ACC112 (cell line): Measurements from ENCODE around the gene DERL3.
"Not testable (repeated sequence)": the region's sequence is repeated elsewhere in the genome, so short reads cannot be mapped to it uniquely, and the experiment has no call there.

ENCODE experiments used
- H2AFZ ChIP-seq: fragments of 200-600 bp; sonication (generic); one replicate; pipeline ENCODE4 v1.6.0; 2017; ENCODE audit warnings: antibody characterized with exemption, low read length; ENCODE audit not compliant: unreplicated experiment
- H3K27ac ChIP-seq: fragments of 200-600 bp; sonication (generic); 2 replicates; pipeline ENCODE4 v1.5.1; 2014; ENCODE audit warnings: low read depth, mild to moderate bottlenecking, antibody characterized with exemption, low read length, moderate library complexity
- H3K27me3 ChIP-seq: fragments of 200-600 bp; sonication (generic); 2 replicates; pipeline ENCODE4 v1.6.1; 2014; ENCODE audit warnings: mild to moderate bottlenecking, antibody characterized with exemption, low read length, moderate library complexity, mixed read lengths; ENCODE audit not compliant: insufficient read depth
- H3K36me3 ChIP-seq: fragments of 200-600 bp; sonication (generic); 2 replicates; pipeline ENCODE4 v1.6.1; 2016; ENCODE audit warnings: mild to moderate bottlenecking, antibody characterized with exemption, low read length, moderate library complexity, mixed read lengths; ENCODE audit not compliant: insufficient read depth
- H3K4me1 ChIP-seq: fragments of 200-600 bp; sonication (generic); one replicate; pipeline ENCODE4 v1.6.1; 2016; ENCODE audit warnings: low read length, mixed read lengths; ENCODE audit not compliant: insufficient read depth, unreplicated experiment, control insufficient read depth
- H3K4me3 ChIP-seq: fragments of 200-600 bp; sonication (generic); 2 replicates; pipeline ENCODE4 v1.5.1; 2014; ENCODE audit warnings: mild to moderate bottlenecking, low read depth, low read length
- H3K79me2 ChIP-seq: fragments of 200-600 bp; sonication (generic); one replicate; pipeline ENCODE4 v1.6.0; 2016; ENCODE audit warnings: low read length; ENCODE audit not compliant: control insufficient read depth, unreplicated experiment, insufficient read depth

DERL3 gene

GRCh38 chr22:23860187-23860586, 21.4 kb upstream of the DERL3 start:
- not testable (repeated sequence) for H3K27me3 ChIP-seq, H3K27ac ChIP-seq, H3K79me2 ChIP-seq, H2AFZ ChIP-seq, H3K36me3 ChIP-seq, H3K4me3 ChIP-seq, H3K4me1 ChIP-seq

GRCh38 chr22:23859201-23859600, 20.4 kb upstream of the DERL3 start:
- Histone ChIP-seq H3K4me1 (peaks cover 4% of the 10 kb centered on the region), H3K4me3 (no peak overlapping the region), H3K27me3 (no peaks in the 10 kb centered on the region), H3K79me2 (no peaks in the 10 kb centered on the region), H2AFZ (no peak overlapping the region), H3K27ac (no peak overlapping the region), H3K36me3 (no peaks in the 10 kb centered on the region)

- Histone ChIP-seq H3K27me3 (no peaks in the 10 kb centered on the region), H3K27ac (no peak overlapping the region), H3K36me3 (no peaks in the 10 kb centered on the region), H3K4me3 (peak overlapping the region; percentile 98), H3K79me2 (no peaks in the 10 kb centered on the region), H3K4me1 (peaks cover 4% of the 10 kb centered on the region), H2AFZ (no peak overlapping the region)
Measured at GRCh38 chr22:23858484-23858815, 19.6 kb upstream of the DERL3 start.

- no peaks in the 10 kb centered on the region for H3K79me2 ChIP-seq
- H3K27ac ChIP-seq: peak within 1 kb of the TSS; percentile 13; the same call in 1 of the 2 replicates
- H3K27me3 ChIP-seq: no peaks in the 10 kb centered on the region
- H3K4me1 ChIP-seq: peaks cover 4% of the 10 kb centered on the region
- H3K36me3 ChIP-seq: no peaks in the 10 kb centered on the region
- peak within 1 kb of the TSS; percentile 96 for H2AFZ ChIP-seq
- H3K4me3 ChIP-seq: peak within 1 kb of the TSS; percentile 98
Measured at GRCh38 chr22:23857606-23858483, 19.0 kb upstream of the DERL3 start, which contains the start of gene SLC2A11. Gene SLC2A11, plus strand, starts transcription at chr22:23857875. Its CDS starts 125 bp downstream, at chr22:23858000.

GRCh38 chr22:23856721-23857605, 18.2 kb upstream of the DERL3 start:
- no peaks in the 10 kb centered on the region for H3K27me3 ChIP-seq
- H3K4me1 ChIP-seq: peaks cover 4% of the 10 kb centered on the region
- H3K36me3 ChIP-seq: no peaks in the 10 kb centered on the region
- peak overlapping the region; percentile 98 for H3K4me3 ChIP-seq
- H2AFZ ChIP-seq: peak overlapping the region; percentile 85
- H3K79me2 ChIP-seq: no peaks in the 10 kb centered on the region
- peak overlapping the region; percentile 13; the same call in 1 of the 2 replicates for H3K27ac ChIP-seq

- Histone ChIP-seq H2AFZ (no peak overlapping the region), H3K27me3 (no peaks in the 10 kb centered on the region), H3K4me3 (no peak overlapping the region), H3K79me2 (no peaks in the 10 kb centered on the region), H3K4me1 (peaks cover 5% of the 10 kb centered on the region), H3K36me3 (no peaks in the 10 kb centered on the region), H3K27ac (no peak overlapping the region)
Measured at GRCh38 chr22:23850136-23850611, 11.4 kb upstream of the DERL3 start.

GRCh38 chr22:23849009-23850006, 10.5 kb upstream of the DERL3 start:
- Histone ChIP-seq H3K79me2 (no peaks in the 10 kb centered on the region), H3K27ac (no peak overlapping the region), H2AFZ (no peak overlapping the region), H3K4me1 (peaks cover 5% of the 10 kb centered on the region), H3K4me3 (no peak overlapping the region), H3K27me3 (no peaks in the 10 kb centered on the region), H3K36me3 (no peaks in the 10 kb centered on the region)

GRCh38 chr22:23847991-23848864, 9.4 kb upstream of the DERL3 start:
- Histone ChIP-seq H3K79me2 (no peaks in the 10 kb centered on the region), H2AFZ (no peak overlapping the region), H3K36me3 (no peaks in the 10 kb centered on the region), H3K4me3 (no peak overlapping the region), H3K4me1 (peaks cover 5% of the 10 kb centered on the region), H3K27me3 (no peaks in the 10 kb centered on the region), H3K27ac (no peak overlapping the region)

- no peak overlapping the region for H3K27ac ChIP-seq
- no peak overlapping the region for H3K4me3 ChIP-seq
- H3K4me1 ChIP-seq: peaks cover 5% of the 10 kb centered on the region
- H3K27me3 ChIP-seq: no peaks in the 10 kb centered on the region
- H2AFZ ChIP-seq: no peak overlapping the region
- H3K79me2 ChIP-seq: no peaks in the 10 kb centered on the region
- H3K36me3 ChIP-seq: no peaks in the 10 kb centered on the region
Measured at GRCh38 chr22:23847310-23847920, 8.6 kb upstream of the DERL3 start.
